Urothelium cell line (cell line): ENCODE results near the gene COL7A1.
A peak's percentile ranks its signal among the peaks of the same experiment; 100 is the strongest.
"Not testable (repeated sequence)": the region's sequence is repeated elsewhere in the genome, so short reads cannot be mapped to it uniquely, and the experiment has no call there.

Source experiments
- DNase-seq: peaks from one replicate; pipeline ENCODE4 v3.0.0; 2011; ENCODE audit warnings: low spot score, mixed read lengths
- FAIRE-seq: peaks from 2 replicates; lab custom pipeline; 2011; peaks lifted over from hg19 to GRCh38; lab: Jason Lieb, UNC

COL7A1 gene

DNA sequence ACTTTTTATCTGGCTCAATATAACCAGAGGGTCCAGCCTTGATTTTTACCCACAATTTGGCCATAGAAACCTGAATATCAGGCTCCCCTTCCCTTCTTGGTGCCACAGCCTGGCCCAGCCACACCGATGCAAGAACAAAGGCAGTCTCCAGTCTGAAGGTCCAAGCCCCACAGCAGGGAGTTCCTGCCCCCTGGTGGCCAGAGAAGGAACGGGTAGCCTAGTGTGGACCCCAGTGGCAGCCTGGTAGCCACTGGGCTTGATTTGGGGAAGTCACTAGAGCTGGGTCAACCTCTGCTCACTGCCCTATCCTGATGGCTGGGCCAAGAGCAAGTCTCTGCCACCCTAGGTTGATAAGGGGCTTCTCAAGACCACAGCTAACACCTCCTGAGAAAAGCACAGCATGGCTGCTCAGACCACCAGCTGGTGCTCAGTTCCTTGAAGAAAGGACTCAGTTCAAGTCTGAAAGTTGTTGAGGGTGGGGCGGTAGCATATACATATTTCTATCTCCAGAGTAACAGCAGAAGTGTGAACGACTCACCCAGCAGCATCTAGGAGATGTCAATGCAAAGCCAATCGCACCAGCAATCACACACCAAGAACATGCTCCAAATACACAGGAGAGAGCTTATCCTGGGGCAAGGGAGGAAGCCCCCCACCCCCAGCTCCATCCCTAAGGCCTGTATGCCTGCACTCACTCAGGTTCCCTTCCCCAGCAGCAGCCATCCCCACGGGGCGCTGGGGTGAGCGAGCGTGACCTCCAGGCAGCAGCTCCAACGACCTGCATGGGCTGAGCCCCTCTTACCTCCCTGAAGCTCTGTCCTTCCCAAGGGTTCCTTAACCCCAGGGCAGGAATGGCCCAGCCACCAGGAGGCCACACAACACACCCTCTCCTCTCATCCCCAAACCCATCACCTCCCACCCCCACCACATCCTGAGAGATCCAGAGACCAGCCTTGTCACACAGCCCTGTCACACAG is 46.1 kb downstream of the COL7A1 start:
- peak; percentile 76 for DNase-seq
- no peak for FAIRE-seq

DNA sequence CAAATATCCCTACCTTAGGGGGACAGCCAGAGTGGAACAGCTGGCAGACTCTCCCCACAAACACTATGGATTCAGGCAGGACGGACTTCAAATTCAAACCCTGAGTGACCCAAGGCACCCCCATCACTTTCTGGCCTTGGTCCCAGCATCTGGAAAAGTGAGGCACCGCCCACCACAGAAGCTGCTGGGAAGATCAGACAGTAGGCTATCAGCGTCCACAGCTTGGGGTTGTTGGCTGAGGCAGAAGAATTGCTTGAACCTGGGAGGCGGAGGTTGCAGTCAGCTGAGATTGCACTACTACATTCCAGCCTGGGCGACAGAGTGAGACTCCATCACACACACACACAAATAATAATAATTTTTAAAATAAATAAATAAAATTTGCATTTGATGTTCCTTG is 47.0 kb downstream of the COL7A1 start:
- FAIRE-seq = no peak
- no peak for DNase-seq

DNA sequence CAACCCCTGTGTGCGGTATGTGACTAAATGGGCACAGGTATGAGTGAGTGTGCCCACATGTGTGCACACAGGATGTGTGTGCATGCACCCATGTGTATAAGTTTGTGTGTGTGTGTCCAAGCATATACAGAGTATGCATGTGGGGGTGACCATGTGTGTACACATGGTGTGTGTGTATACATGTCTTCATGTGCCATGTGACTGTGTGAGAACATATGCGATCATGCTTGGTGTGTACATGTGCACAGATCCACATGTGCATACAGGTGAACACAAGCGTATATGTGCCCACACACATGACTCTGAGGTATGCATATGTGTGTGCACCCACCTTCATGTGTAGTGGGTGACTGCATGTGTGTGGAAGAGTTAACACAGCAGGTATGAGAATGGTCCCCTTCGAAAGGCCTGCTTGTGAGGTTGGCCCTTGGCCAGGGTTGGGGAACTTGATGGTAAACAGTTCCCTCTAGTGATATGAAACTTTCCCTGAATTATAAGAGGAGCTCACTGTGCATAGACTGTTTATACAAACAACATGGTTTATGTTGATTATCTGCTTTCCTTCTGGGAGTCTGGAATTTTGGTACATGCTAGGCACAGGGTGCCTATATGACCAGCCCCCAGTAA is 48.8 kb downstream of the COL7A1 start:
- FAIRE-seq (peak; percentile 88), DNase-seq (no peak)

DNA sequence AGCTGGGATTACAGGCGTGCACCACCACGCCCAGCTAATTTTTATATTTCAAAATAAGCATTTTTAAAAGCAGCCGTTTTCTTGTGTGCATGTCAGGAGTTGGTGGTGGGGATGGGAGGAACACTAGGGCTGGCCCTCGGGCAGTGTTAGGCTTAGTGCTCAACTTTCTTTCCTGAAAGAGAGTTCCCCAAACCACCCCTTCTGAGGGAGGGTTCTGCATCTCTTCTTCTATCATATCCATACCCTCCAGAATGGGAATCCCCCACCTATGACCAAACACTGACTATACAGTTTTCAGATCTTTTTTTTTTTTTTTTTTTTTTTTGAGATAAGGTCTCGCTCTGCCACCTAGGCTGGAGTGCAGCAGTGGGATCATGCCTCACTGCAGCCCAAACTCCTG is 51.0 kb downstream of the COL7A1 start:
- FAIRE-seq = no peak
- no peak for DNase-seq

DNA sequence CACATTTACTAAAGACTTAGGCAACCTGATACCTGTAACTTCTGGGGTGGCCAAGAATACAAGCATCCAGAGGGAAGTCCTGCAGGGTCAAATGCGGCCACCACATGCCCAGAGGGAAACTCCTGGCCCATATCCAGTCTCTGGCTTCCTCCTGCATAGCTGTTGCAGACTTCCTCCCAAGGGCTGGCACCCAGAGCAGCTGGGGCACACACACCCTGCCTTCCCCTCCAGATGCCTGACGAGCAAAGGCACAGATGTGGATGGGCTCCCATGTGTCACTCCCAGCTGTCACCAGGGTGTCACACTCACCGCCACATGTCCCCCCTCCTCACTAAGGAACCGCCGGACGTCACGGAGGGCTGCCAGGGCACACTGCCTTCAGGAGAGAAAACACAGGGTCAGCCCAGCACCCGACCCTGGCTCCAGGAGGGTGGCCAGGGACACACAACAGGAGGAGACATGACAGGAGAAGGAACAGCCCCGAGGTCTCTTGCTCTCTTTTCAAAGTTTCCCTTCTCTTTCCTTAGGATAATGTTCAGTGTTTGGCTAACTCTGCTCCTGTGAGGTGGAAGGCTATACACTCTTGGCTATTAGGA is 51.8 kb downstream of the COL7A1 start:
- no peak for FAIRE-seq
- no peak for DNase-seq

DNA sequence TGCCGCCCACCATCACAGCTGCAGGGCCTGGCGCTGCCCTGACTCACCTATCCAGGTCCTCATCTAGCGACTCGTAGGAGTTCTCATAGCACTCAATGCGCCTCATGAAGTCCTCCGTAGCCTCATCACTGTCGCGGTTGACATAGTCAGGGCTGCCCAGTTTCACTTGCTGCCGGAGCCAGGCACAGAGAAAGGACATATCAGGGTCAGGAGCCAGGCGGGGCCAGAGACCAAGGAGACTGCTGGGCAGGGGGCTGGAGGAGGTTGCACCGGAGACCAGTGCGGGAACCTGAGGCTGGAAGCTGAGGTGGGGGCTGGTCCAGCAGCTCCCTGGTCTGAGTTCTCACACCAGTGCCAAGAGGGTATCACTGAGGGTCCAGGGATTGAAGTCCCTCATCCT is 56.7 kb downstream of the COL7A1 start:
- FAIRE-seq (no peak), DNase-seq (no peak)

DNA sequence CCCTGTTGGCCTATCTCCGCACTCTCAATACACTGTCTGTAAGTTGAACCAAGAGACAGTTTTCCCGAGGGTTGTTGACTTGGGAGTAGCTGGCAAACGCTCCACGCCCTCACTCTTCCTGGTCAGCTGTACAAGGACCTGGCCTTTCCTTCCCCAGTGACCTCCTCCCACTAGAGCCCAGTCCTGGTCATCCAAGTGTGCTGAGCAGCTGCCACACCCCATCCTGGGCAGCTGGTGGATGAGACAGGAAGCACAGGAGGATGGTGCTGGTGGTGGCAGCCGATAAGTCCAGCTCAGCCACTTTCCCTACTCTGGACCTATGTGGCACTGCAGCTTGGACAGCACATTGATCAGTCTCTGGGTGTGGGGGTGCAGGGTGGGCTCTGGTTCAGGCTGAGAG is 58.3 kb downstream of the COL7A1 start:
- DNase-seq (no peak), FAIRE-seq (no peak)

DNA sequence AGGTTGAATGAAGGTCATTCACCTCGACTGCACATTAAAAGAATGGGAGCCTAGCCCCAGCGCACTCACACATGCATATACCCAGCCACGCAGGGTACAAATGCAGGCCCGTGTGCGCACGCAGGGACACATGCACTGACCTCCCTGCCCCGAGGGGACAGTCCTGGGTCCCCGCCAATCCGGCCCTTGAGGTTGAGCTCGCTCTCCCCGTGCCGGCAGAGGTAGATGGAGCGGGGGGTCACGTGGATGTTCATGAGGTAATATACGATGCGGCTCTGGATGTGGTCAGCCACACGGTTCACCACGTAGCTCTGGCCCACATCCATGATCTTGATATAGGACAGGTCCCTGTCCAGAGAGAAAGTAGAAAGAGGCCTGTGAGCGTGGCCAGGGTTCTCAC is 59.0 kb downstream of the COL7A1 start:
- FAIRE-seq (no peak), DNase-seq (no peak)

DNA sequence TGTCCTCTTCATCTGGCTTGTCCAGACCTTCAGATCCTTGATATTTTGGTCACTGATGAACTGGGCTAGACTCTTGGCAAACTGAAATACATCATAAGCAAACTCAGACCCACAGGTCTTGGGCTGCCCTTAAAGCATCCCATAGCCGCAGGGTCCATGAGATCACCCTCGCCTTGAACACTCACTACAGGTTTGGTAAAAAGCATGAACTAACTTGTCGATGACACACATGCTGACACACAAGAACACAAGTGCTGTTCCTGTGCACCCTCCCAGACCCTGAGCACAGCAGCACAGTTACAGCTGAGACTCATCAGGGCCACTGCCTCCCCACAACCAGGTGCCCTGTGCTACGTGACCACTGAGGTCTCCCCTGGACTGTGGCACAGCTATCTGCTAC is 59.6 kb downstream of the COL7A1 start:
- DNase-seq = no peak
- FAIRE-seq = peak; percentile 40

DNA sequence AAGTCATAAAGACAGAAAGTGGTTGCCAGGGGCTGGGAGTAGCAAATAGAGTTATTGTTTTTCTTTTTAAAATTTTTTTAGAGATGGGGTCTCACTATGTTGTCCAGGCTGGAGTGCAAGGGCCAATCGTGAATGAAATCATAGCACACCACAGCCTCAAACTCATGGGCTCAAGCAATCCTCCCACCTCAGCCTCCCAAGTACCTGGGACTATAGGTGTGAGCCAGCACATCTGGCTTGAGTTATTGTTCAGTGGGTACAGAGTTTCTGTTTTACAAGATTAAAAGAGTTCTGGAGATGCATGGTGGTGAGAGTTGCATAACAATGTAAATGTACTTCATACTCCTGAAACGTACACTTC is 62.2 kb downstream of the COL7A1 start:
- FAIRE-seq (no peak), DNase-seq (no peak)

DNA sequence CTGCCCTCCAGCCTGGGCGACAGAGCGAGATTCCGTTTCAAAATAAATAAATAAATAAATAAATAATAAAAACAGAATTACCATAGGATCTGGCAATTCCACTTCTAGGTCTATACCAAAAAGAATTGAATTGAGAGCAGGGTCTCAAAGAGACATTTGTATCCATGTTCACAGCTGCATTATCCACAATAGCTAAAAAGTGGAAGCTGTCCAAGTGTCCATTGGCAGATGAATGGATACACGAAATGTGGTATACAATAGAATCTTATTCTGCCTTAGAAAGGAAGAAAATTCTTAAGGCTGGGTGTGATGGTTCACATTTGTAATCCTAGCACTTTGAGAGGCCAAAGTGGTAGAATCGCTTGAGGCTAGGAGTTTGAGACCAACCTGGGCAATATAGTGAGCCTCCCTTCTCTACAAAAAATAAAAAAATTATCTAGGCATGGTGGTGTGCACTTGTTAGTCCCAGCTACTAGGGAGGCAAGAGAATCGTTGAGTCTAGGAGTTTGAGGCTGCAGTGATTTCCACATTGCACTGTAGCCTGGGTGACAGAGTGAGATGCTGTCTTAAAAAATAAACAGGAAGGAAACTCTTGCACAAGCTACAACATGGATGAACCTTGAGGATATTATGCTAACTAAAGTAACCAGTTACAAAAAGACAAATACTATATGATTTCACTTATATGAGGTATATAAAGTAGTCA is 62.7 kb downstream of the COL7A1 start:
- no peak for FAIRE-seq
- DNase-seq = no peak

DNA sequence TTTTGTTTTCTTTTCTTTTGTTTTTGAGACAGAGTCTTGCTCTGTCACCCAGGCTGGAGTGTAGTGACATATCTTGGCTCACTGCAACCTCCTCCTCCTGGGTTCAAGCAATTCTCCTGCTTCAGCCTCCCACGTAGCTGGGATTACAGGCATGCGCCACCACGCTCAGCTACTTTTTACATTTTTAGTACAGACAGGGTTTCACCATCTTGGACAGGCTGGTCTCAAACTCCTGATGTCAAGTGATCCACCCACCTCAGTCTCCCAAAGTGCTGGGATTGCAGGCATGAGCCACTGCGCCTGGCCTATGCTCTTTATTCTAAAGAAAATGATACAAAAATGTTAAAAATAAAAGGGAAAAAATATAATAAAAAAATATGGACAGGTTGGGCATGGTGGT is 64.4 kb downstream of the COL7A1 start:
- DNase-seq, FAIRE-seq: not testable (repeated sequence)

DNA sequence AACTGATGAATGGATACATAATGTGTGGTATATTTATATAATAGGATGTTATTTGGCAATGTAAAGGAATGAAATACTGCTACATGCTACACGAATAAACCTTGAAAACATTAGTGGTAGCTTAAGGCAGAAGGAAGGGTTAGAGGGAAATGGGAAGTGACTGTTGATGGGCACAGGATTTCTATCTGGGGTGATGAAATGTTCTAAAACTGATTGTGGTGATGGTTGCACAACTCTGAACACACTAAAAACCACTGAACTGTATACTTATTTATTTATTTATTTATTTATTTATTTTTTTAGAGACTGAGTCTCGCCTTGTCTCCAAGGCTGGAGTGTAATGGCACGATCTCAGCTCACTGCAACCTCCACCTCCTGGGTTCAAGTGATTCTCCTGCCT is 66.4 kb downstream of the COL7A1 start:
- no peak for DNase-seq
- FAIRE-seq = no peak

DNA sequence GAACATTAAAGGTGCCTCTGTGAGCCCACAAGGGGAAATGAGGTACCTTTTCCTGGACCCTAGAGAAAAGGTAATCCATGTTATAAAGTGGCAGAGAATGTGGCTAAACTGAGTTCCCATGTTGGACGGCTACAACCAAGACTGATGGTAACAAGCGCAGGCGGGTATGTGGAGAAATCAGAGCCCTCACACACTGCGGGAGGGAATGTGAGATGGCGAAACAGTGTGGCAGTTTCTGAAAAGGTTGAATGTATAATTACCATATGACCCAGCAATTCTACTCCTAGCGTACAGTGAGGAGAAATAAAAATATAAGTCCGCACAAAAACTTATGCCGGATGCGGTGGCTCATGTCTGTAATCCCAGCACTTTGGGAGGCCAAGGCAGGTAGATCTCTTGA is 67.1 kb downstream of the COL7A1 start:
- FAIRE-seq = no peak
- no peak for DNase-seq

DNA sequence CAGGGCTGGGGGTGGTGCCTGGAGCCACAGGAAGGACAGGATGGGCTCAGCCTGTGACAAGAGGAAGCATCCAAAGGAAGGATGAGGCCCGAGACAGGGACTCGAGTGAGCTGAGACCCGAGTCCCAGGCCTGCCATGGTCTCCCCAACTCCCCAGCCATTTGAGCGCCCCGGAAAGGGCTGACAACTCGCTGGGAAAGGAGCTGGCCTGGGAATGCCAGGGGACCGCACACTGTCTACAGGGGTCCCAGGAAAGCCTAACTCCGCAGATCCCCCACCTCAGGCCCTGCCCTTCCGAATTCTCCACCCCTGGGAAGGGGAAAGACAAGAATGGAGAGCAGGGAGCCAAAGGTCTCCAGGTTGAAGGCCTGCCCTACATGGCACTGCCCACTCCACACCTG is 70.2 kb downstream of the COL7A1 start:
- no peak for FAIRE-seq
- no peak for DNase-seq

DNA sequence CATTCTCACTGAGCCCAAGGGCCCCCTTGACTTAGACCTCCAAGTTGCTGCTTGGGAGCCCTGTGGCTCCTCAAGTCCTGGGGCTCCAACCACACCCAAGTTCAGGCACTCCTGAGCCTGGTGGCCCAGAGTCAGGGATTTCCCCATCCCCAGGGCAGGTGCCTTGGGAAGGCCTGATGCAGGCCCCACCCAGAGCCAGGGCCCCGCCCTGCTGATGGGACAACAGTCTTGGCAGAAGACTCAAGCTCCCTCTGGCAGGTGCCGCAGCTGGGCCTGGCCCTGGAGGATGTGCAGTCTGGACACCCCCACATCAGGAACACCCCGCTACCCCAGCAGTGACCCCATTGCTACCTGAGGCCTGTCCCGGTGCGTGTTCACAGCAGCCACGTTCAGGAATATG is 73.5 kb downstream of the COL7A1 start:
- FAIRE-seq = no peak
- no peak for DNase-seq

DNA sequence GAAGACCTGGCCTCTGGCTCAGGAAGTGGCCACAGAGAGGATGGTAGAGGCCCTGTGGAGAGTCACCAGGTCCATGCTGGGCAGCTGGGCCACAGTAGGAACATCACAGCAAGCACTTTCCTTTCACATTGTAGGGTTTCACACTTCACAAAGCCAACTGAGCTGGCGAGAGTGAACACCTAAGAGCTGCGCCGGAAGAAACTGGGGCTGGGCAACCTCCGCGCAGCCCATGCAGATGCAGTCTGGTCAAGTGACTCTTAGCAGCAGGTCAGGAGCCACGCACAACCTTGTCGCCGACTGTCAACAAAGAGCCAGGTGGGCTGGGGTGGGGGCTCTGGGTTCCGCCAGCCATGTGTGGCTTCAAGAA is 75.9 kb downstream of the COL7A1 start:
- FAIRE-seq = no peak
- DNase-seq = no peak

DNA sequence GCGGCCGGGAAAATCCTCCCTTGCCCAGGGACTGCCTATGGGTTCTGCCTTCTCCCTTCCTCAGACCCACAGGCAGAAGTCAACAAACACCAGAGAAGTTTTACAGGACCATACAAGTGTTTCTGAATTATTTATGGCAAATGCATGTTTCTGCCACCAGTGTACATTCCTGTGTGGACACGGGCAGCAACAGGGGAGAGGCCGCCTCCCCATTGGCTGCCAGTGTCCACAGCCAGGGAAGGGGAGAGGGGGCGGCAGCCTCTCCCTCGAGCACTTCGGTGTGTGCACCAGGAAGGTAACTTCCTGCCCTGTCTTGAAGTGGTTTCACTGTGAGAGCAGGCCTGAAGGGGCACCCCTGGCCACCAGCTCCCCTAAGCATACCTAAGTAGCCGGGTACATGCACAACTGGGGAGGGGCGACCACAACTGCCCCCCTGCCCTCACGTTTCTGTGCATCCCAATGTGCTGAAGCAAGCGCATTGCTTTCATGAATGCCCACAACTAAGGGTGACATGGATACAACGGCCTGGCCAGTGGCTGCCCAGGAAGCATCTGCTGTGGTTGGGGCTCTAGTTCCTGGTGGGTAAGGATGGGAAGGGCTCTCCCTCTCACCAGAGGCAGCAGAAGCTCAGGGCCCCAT is 76.4 kb downstream of the COL7A1 start:
- no peak for DNase-seq
- FAIRE-seq = no peak

DNA sequence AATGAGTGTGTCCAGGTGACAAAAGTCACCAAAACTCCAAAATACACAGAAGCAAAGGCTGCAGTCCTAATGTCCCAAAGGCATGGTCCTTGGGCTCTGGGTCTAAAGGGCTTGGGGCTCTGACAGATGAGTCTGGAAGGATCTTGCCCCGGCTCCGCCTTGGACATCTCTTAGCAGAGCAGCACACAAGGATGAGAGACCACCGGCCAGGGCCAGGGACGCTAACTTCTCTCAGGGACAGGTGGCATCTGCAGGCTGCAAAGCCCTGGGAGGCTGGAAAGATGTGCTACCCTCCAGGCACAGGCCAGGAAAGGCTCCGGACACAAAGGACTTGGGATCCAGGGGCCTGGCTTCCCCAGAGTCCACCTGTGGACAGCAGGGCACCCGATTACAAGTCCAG is 77.1 kb downstream of the COL7A1 start:
- FAIRE-seq = no peak
- DNase-seq = no peak

DNA sequence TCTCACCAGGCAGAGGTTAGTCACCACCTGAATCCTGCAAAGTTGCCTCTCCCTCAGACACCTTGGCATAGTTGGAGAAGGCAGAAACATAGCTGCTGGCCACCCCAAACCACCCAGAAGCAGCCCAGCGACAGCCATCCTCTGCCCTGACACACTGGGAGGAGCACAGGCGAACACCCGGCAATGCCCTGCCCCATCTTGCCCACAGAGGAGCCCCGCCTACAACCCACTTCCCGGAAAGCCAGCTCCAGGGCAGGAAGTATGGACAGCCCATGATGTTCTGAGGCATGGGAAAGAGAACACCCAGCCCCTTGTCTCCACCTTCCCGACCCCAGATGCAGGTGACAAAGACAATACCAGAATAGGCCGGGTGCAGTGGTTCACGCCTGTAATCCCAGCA is 78.6 kb downstream of the COL7A1 start:
- no peak for DNase-seq
- no peak for FAIRE-seq
